Measurements from ENCODE around the gene PTPN1.

PTPN1 gene

DNA sequence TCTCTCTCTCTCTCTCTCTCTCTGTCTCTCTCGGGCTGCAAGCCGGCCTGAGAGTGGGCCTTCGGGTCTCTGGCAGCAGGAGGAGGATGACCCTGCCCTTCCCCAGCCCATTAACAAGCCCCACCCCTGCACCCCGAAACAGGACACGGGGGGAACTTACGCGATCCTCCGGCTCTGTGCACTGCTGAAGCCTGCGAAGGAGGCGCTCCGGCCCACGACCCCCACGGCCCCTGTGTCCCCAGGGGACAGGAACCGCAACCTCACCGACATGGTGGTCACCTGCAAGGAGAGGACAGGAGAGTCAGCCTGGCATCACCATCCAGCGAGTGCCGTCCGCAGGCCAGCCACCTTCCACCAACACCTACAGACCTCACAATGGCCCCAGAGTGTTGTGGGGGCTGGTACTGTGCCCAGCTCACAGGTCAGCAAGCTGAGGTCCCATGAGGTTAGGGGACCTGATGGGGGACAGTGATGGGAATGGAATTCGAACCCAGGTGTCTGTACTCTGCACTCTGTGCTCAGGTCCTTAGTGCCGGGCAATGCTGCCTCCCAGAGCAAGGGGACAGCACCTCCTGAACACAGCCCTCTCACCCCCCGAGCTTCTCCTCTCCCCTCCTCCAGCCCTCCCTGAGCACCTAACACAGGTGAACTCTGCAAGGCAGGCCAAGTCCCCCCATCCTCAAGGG is 120.5 kb downstream of the PTPN1 start:
- DNase-seq: no peak
- Histone ChIP-seq H3K9me3 (no peaks in the 10 kb centered on the region), H3K36me3 (no peaks in the 10 kb centered on the region), H3K4me3 (no peak overlapping the region), H3K4me1 (peaks cover 0 to 8% (median 6%) of the 10 kb centered on the region in 4 donors), H3K27me3 (no peaks in the 10 kb centered on the region), H3K27ac (no peak overlapping the region)
- TF ChIP-seq, protein P1, sequence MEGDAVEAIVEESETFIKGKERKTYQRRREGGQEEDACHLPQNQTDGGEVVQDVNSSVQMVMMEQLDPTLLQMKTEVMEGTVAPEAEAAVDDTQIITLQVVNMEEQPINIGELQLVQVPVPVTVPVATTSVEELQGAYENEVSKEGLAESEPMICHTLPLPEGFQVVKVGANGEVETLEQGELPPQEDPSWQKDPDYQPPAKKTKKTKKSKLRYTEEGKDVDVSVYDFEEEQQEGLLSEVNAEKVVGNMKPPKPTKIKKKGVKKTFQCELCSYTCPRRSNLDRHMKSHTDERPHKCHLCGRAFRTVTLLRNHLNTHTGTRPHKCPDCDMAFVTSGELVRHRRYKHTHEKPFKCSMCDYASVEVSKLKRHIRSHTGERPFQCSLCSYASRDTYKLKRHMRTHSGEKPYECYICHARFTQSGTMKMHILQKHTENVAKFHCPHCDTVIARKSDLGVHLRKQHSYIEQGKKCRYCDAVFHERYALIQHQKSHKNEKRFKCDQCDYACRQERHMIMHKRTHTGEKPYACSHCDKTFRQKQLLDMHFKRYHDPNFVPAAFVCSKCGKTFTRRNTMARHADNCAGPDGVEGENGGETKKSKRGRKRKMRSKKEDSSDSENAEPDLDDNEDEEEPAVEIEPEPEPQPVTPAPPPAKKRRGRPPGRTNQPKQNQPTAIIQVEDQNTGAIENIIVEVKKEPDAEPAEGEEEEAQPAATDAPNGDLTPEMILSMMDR (IDR thresholded peaks at IDR 0.05): no peak
- intact Hi-C loops (cut with DNase I; ENCODE audit: low total_unique reads): no loop called here

DNA sequence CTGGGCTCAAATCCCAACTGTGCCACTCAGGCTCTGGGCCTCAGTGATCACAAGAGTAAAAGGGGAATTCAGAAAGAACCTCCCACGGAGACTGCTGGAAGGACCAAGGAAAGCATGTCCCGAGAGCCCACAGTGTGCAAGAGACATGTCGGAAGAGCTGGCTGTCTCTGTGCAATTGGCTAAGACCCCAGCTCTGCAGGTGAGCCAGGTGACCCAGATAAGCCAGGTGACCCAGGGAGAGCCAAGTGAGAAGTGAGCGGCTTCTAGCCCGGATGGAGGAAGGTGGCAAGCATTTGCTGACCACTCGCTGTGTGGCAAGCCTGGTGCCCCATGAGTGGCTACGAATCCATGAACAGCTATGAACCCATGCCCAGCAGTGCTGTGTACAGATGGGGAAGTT is 122.1 kb downstream of the PTPN1 start:
- DNase-seq: no peak
- TF ChIP-seq, protein P1 (IDR thresholded peaks at IDR 0.05): no peak

DNA sequence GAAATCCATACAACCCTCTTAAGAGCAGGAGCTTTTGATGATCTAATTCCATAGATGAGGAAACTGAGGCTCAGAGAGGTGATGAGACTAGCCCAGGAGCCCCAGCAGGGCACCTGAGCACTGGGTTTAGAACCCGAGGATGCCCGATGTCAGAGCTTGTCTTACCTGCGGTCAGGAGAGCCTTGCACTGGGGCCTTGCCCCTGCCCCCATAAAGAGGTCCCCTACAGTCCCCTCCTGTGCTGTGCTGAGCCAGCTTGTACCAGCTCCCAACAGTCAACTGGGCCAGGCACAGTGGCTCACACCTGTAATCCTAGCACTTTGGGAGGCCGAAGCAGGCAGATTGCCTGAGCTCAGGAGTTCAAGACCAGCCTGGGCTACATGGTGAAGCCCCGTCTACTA is 122.5 kb downstream of the PTPN1 start:
- H3K9me3 ChIP-seq: no peaks in the 10 kb centered on the region
- H3K4me1 ChIP-seq: peaks cover 0 to 22% (median 20%) of the 10 kb centered on the region in 4 donors
- no peaks in the 10 kb centered on the region for H3K27me3 ChIP-seq
- intact Hi-C loops (cut with DNase I; ENCODE audit: low total_unique reads): no loop called here
- TF ChIP-seq, protein P1 (IDR thresholded peaks at IDR 0.05): no peak
- no peak overlapping the region for H3K4me3 ChIP-seq
- no peak for DNase-seq
- no peaks in the 10 kb centered on the region for H3K36me3 ChIP-seq
- H3K27ac ChIP-seq: no peak overlapping the region

More for the DNA sequence above, 122.1 kb downstream of the PTPN1 start:
- peaks cover 0 to 19% (median 18%) of the 10 kb centered on the region in 4 donors for H3K4me1 ChIP-seq
- no peaks in the 10 kb centered on the region for H3K9me3 ChIP-seq
- no peak overlapping the region for H3K27ac ChIP-seq
- no peaks in the 10 kb centered on the region for H3K27me3 ChIP-seq
- no peak overlapping the region for H3K4me3 ChIP-seq
- intact Hi-C loops (cut with DNase I; ENCODE audit: low total_unique reads): no loop called here
- H3K36me3 ChIP-seq: no peaks in the 10 kb centered on the region

DNA sequence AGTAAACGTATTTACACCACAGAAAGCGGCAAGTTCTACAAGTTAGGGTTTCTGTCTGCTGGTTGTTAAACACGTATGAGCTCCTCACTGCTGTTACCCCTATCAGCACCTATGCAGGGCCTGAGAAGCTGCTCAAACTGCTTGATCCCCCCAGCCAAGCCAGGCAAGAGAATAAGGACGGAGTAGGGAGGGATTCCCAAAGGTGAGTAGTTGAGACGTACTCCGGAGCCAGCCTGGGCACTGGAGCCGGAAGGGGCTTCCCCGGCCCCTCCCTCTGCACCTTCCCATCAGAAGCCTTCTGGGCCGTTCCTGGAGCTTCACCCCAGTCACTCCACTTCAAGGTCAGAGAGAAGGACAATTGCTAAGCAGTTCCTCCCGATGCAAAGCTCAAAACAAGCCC is 123.2 kb downstream of the PTPN1 start:
- intact Hi-C loops (cut with DNase I; ENCODE audit: low total_unique reads): no loop called here
- Histone ChIP-seq H3K27me3 (no peaks in the 10 kb centered on the region), H3K4me1 (peaks cover 0 to 22% (median 20%) of the 10 kb centered on the region in 4 donors), H3K4me3 (no peak overlapping the region), H3K36me3 (no peaks in the 10 kb centered on the region), H3K27ac (no peak overlapping the region), H3K9me3 (no peaks in the 10 kb centered on the region)
- DNase-seq: no peak
- TF ChIP-seq, protein P1 (IDR thresholded peaks at IDR 0.05): no peak

DNA sequence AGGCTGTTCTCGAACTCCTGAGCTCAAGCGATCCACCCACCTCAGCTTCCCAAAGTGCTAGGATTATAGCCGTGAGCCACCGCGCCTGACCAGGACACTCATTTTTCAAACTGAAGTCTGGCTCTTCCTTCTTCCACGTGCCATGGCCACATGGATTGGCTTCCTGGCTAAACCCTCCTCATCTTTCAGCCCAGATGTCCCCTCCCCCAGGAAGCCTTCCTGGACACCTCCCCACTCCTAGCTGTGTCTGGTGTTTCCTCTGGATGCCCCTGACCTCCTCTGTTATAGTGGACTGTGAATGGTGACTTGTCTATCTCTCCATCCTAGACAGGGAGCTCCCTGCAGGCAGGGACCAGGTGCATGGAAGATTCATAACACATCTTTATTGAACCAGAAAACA is 124.0 kb downstream of the PTPN1 start:
- no peaks in the 10 kb centered on the region for H3K36me3 ChIP-seq
- H3K9me3 ChIP-seq: no peaks in the 10 kb centered on the region
- peaks cover 0 to 22% (median 20%) of the 10 kb centered on the region in 4 donors for H3K4me1 ChIP-seq
- no peak overlapping the region for H3K4me3 ChIP-seq
- H3K27me3 ChIP-seq: no peaks in the 10 kb centered on the region
- DNase-seq: no peak
- TF ChIP-seq, protein P1 (IDR thresholded peaks at IDR 0.05): no peak
- H3K27ac ChIP-seq: no peak overlapping the region
- intact Hi-C loops (cut with DNase I; ENCODE audit: low total_unique reads): no loop called here
